IMR-90 (cell line): ENCODE results near the gene PDLIM5. TPM values are rescaled to one million over a fixed set of nuclear protein-coding genes. Genes with fewer than 3 reads are reported as not detected.
"Not testable (repeated sequence)": the region's sequence is repeated elsewhere in the genome, so short reads cannot be mapped to it uniquely, and the experiment has no call there.

Source experiments
- ATAC-seq: fragments of 200-7000 bp; cut with Tn5 transposase; 2 replicates; pipeline ENCODE4 v1.9.1; 2020; ENCODE audit warnings: low read depth, mild to moderate bottlenecking, moderate library complexity
- BruUV-seq: library from RNA; stranded (reverse); fragments of 400-500 nt; replicated peaks from 2 replicates; lab custom pipeline; 2021; lab: Mats Ljungman, UMichigan
- CTCF ChIA-PET: fragments of 300-600 bp; formaldehyde crosslinking; extraction: SDS; loops from one replicate; lab custom pipeline; 2021; ENCODE audit warnings: antibody characterized with exemption; lab: Yijun Ruan, JAX
- POLR2A ChIA-PET: fragments of 300-600 bp; sonication (Branson Sonifier 250); formaldehyde crosslinking; loops from one replicate; lab custom pipeline; 2022; ENCODE audit warnings: antibody characterized with exemption; ENCODE audit not compliant: unreplicated experiment; lab: Charles Lee
- DNase-seq: peaks from one replicate; pipeline ENCODE4 v3.0.0; 2013
- H2AFZ ChIP-seq: replicated peaks from 2 replicates; pipeline ENCODE3; 2013; ENCODE audit warnings: low read length, mild to moderate bottlenecking; ENCODE audit not compliant: poor library complexity
- H2AK5ac ChIP-seq: 2 replicates; pipeline ENCODE4 v1.6.1; 2013; ENCODE audit warnings: low read depth, low read length, inconsistent platforms
- H2AK9ac ChIP-seq: replicated peaks from 2 replicates; pipeline ENCODE3; 2013; ENCODE audit warnings: mild to moderate bottlenecking, low read depth, low read length, moderate library complexity; ENCODE audit not compliant: poor library complexity
- H2BK120ac ChIP-seq: 2 replicates; pipeline ENCODE4 v1.6.1; 2013; ENCODE audit warnings: low read depth, low read length, inconsistent platforms
- H2BK15ac ChIP-seq: 3 replicates; pipeline ENCODE4 v1.6.1; 2013; ENCODE audit warnings: low read depth, low read length, inconsistent platforms
- H2BK20ac ChIP-seq: 2 replicates; pipeline ENCODE4 v1.6.1; 2013; ENCODE audit warnings: low read depth, mild to moderate bottlenecking, inconsistent platforms, low read length, moderate library complexity
- H2BK5ac ChIP-seq: 2 replicates; pipeline ENCODE4 v1.6.1; 2013; ENCODE audit warnings: mild to moderate bottlenecking, low read depth, low read length, inconsistent platforms; ENCODE audit not compliant: poor library complexity, severe bottlenecking
- H3K14ac ChIP-seq: replicated peaks from 2 replicates; pipeline ENCODE4 v1.6.1; 2013; ENCODE audit warnings: low read depth, low read length, inconsistent platforms
- H3K18ac ChIP-seq: 2 replicates; pipeline ENCODE4 v1.6.1; 2013; ENCODE audit warnings: low read depth, low read length, control low read depth
- H3K23ac ChIP-seq: 2 replicates; pipeline ENCODE4 v1.6.1; 2013; ENCODE audit warnings: low read depth, low read length, inconsistent platforms
- H3K27ac ChIP-seq: 2 replicates; pipeline ENCODE4 v1.5.1; 2013; ENCODE audit warnings: mild to moderate bottlenecking, control low read depth, low read length; ENCODE audit not compliant: insufficient read depth
- H3K27me3 ChIP-seq: 2 replicates; pipeline ENCODE4 v1.6.1; 2013; ENCODE audit warnings: low read length; ENCODE audit not compliant: control insufficient read depth, insufficient read depth
- H3K36me3 ChIP-seq: 2 replicates; pipeline ENCODE4 v1.6.1; 2013; ENCODE audit warnings: low read length, mixed read lengths; ENCODE audit not compliant: control insufficient read depth, insufficient read depth
- H3K4ac ChIP-seq: 2 replicates; pipeline ENCODE4 v1.6.1; 2013; ENCODE audit warnings: low read depth, low read length, inconsistent platforms
- H3K4me1 ChIP-seq: 2 replicates; pipeline ENCODE4 v1.6.1; 2013; ENCODE audit warnings: low read length, mixed read lengths; ENCODE audit not compliant: control insufficient read depth, insufficient read depth
- H3K4me2 ChIP-seq: 2 replicates; pipeline ENCODE4 v1.6.1; 2013; ENCODE audit warnings: low read depth, mild to moderate bottlenecking, control low read depth, low read length, moderate library complexity
- H3K4me3 ChIP-seq: 2 replicates; pipeline ENCODE4 v1.5.1; 2013; ENCODE audit warnings: low read depth, mild to moderate bottlenecking, control low read depth, low read length, moderate library complexity; ENCODE audit not compliant: insufficient read depth
- H3K56ac ChIP-seq: 2 replicates; pipeline ENCODE4 v1.6.1; 2013; ENCODE audit warnings: low read length, inconsistent platforms; ENCODE audit not compliant: insufficient read depth; ENCODE audit errors: extremely low read depth
- H3K79me1 ChIP-seq, 2 experiments: 2 replicates each; pipeline ENCODE4 v1.6.1; 2013; ENCODE audit warnings: low read length in 2 of 2, inconsistent platforms in 1 of 2, low read depth in 1 of 2
- H3K9ac ChIP-seq: 2 replicates; pipeline ENCODE4 v1.6.1; 2013; ENCODE audit warnings: low read depth, low read length, control low read depth
- H3K9me1 ChIP-seq: 2 replicates; pipeline ENCODE4 v1.6.1; 2013; ENCODE audit warnings: low read length, inconsistent platforms; ENCODE audit not compliant: insufficient read depth
- H3K9me3 ChIP-seq: 2 replicates; pipeline ENCODE4 v1.6.1; 2013; ENCODE audit warnings: low read length; ENCODE audit not compliant: control insufficient read depth, insufficient read depth
- H4K20me1 ChIP-seq: 2 replicates; pipeline ENCODE4 v1.6.1; 2013; ENCODE audit warnings: low read length, inconsistent platforms; ENCODE audit not compliant: insufficient read depth
- H4K5ac ChIP-seq: 2 replicates; pipeline ENCODE4 v1.6.1; 2013; ENCODE audit warnings: mild to moderate bottlenecking, low read depth, low read length, control low read depth
- H4K8ac ChIP-seq, 2 experiments: 2 replicates each; pipeline ENCODE4 v1.6.1; 2013; ENCODE audit warnings: low read depth in 2 of 2, low read length in 2 of 2, control low read depth in 1 of 2, inconsistent platforms in 1 of 2
- H4K91ac ChIP-seq: 2 replicates; pipeline ENCODE4 v1.6.1; 2013; ENCODE audit warnings: low read depth, low read length, inconsistent platforms; ENCODE audit not compliant: insufficient read depth
- WGBS, 2 experiments: methylation state at CpG; one replicate each; pipeline versions ENCODE4 v1.1.5 to v1.1.7; 2013; ENCODE audit warnings: missing lambda C conversion rate in 2 of 2; ENCODE audit not compliant: insufficient read length in 1 of 2; ENCODE audit errors: extremely low coverage in 2 of 2; 5-methylcytosine and 5-hydroxymethylcytosine counted together
- dilution Hi-C: fragments of 300-500 bp; cut with HindIII; formaldehyde crosslinking; loops from one replicate; pipeline ENCODE4 v1.14.3; 2018; ENCODE audit warnings: low sequenced_read_pairs; ENCODE audit not compliant: unreplicated experiment
- in situ Hi-C: fragments of 300-500 bp; cut with MboI; formaldehyde crosslinking; loops from 3 replicates; pipeline ENCODE4 v1.14.3; 2019; ENCODE audit warnings: low sequenced_read_pairs, inconsistent platforms, mixed read lengths
- intact Hi-C: fragments of 100-400 bp; cut with micrococcal nuclease; formaldehyde crosslinking; loops from 2 replicates; pipeline ENCODE4 v1.10.0; 2022
- polyA plus RNA-seq, 3 experiments: library from polyadenylated mRNA; depleted of rRNA; stranded (reverse); fragments of >200 nt; gene quantifications; 2 replicates each; pipeline ENCODE4 v1.2.3, GENCODE V29; 2012; ENCODE audit warnings: low replicate concordance in 1 of 3
- total RNA-seq: library from RNA; depleted of rRNA; stranded (reverse); fragments of >200 nt; gene quantifications from 2 replicates; pipeline ENCODE4 v1.2.3, GENCODE V29; 2012

The PDLIM5 gene
- total and polyA plus RNA-seq, 2 of the 4 experiments (the other 2 are of a cell fraction): 96.5 to 188 TPM

DNA sequence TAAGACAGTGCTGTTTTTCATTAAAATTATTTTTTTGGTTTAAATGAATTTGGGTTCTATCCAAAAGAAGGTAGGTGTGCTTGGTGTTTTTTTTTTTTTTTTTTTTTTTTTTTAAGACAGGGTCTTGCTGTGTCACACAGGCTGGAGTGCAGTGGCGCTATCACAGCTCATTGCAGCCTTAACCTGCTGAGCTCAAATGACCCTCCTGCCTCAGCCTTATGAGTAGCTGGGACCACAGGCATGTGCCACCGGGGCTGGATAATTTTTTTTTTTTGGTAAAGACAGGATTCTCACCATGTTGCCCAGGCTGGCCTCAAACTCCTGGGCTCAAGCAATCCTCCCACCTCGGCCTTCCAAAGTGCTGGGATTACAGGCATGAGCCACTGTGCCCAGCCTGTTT, 27.1 kb downstream of the PDLIM5 start:
- WGBS, 2 experiments: no CpG with 5 or more reads among the region's 3 CpGs
- H3K4ac ChIP-seq, ATAC-seq, H2AK9ac ChIP-seq, H2BK15ac ChIP-seq, H2BK5ac ChIP-seq, in situ Hi-C loops, H3K9me1 ChIP-seq, H3K4me2 ChIP-seq, BruUV-seq, H2AK5ac ChIP-seq, CTCF ChIA-PET, H4K5ac ChIP-seq, H3K9ac ChIP-seq, H3K4me1 ChIP-seq, H3K27ac ChIP-seq, H3K9me3 ChIP-seq, H3K56ac ChIP-seq, H3K23ac ChIP-seq, H2BK120ac ChIP-seq, DNase-seq, H3K36me3 ChIP-seq, H3K4me3 ChIP-seq, intact Hi-C loops, H2BK20ac ChIP-seq, H4K91ac ChIP-seq, H3K27me3 ChIP-seq, H3K14ac ChIP-seq, H3K18ac ChIP-seq, H2AFZ ChIP-seq, dilution Hi-C loops: not testable (repeated sequence)
- peaks cover 15% of the 10 kb centered on the region for H4K20me1 ChIP-seq
- H4K8ac ChIP-seq: 0 out of 4 replicates have a peak overlapping the region, but pooled peaks of 1 of the 2 experiments have one; percentile 35
- POLR2A ChIA-PET: interaction anchor here (0.7 kb wide), 1 partner anchor 41 kb away, joined by 6 read pairs; no protein-coding TSS in a partner anchor
- H3K79me1 ChIP-seq: peaks cover 16 to 51% of the 10 kb centered on the region in 2 experiments
